ENCODE measurements around the gene CHST7. TPM values are rescaled to one million over a fixed set of nuclear protein-coding genes. Genes with fewer than 3 reads are reported as not detected.

The CHST7 gene
- total RNA-seq, 3 donors from 2014 or later, result 1.4 to 4.1 (median 2.7) TPM

DNA sequence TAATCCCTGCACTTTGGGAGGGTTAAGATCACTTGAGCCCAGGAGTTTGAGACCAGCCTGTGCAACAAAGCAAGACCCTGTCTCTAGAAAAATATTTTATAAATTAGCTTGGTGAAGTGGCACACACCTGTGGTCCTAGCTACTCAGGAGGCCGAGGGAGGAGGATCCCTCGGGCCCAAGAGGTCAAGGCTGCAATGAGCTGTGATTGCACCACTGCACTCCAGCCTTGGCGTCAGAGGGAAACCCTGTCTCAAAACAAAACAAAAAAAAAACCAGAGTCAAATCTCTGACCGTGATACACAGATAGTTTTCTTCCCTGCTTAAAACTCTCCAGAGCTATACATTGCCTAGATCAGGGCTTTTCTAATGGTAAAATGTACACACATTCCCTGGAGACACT lies 53.5 kb downstream of the CHST7 start:
- Histone ChIP-seq H3K36me3 (ENCODE audit: low read depth) (no peaks in the 10 kb centered on the region), H3K4me3 (no peak overlapping the region), H3K9me3 (no peaks in the 10 kb centered on the region), H3K4me1 (ENCODE audit: low read depth) (no peaks in the 10 kb centered on the region)
- ATAC-seq (no peak), DNase-seq (no peak)
- intact Hi-C loops (cut with DNase I, micrococcal nuclease), result no loop called here
- TF ChIP-seq, protein P1, sequence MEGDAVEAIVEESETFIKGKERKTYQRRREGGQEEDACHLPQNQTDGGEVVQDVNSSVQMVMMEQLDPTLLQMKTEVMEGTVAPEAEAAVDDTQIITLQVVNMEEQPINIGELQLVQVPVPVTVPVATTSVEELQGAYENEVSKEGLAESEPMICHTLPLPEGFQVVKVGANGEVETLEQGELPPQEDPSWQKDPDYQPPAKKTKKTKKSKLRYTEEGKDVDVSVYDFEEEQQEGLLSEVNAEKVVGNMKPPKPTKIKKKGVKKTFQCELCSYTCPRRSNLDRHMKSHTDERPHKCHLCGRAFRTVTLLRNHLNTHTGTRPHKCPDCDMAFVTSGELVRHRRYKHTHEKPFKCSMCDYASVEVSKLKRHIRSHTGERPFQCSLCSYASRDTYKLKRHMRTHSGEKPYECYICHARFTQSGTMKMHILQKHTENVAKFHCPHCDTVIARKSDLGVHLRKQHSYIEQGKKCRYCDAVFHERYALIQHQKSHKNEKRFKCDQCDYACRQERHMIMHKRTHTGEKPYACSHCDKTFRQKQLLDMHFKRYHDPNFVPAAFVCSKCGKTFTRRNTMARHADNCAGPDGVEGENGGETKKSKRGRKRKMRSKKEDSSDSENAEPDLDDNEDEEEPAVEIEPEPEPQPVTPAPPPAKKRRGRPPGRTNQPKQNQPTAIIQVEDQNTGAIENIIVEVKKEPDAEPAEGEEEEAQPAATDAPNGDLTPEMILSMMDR (IDR thresholded peaks at IDR 0.05), result no peak

DNA sequence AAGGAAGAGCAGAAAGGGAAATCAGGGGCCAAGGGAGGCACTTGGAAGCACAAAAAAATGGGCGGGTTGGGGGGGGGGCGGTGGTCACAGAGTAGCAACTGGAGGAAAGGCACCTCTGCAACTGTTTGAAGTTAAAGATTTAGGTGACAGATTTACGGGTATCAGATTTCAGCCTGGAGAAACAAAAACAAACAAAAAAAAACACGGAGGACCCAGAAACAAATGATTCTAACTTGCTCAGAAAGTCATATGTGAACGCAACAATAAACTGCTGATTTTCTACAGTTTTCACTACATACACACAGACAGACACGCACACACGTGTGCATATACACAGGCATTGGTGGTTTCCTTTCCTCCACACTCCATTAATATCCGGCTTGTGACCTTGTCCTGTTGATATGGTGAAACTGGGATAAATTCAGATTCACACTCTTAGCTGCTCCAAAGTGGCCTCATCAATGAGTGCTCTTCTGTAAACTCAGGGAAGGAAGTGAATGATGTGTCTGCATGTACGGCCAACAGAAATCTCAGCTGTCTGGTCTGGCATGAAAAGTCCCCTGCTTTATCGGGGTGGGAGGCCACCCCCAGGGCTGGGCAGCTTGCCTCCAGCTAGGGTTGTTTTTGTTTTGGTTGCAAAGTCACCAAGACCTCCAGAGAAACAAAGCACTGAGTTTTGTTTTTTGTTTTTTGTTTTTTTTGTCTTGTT lies 54.3 kb downstream of the CHST7 start:
- Histone ChIP-seq H3K4me1 (ENCODE audit: low read depth) (no peaks in the 10 kb centered on the region), H3K9me3 (no peaks in the 10 kb centered on the region), H3K36me3 (ENCODE audit: low read depth) (no peaks in the 10 kb centered on the region), H3K4me3 (no peak overlapping the region)
- TF ChIP-seq, protein P1 (IDR thresholded peaks at IDR 0.05), result no peak
- DNase-seq, result no peak
- ATAC-seq, result peak; percentile 17
- intact Hi-C loops (cut with DNase I, micrococcal nuclease), result no loop called here

- no peak overlapping the region for H3K4me3 ChIP-seq
- ATAC-seq (peak; percentile 68), DNase-seq (peak in 1 of 3 donors; percentile 16)
- H3K4me1 ChIP-seq (ENCODE audit: low read depth), result no peaks in the 10 kb centered on the region
- no peaks in the 10 kb centered on the region for H3K9me3 ChIP-seq
- H3K36me3 ChIP-seq (ENCODE audit: low read depth), result no peaks in the 10 kb centered on the region
- TF ChIP-seq, protein P1 (IDR thresholded peaks at IDR 0.05), result no peak
- intact Hi-C loops (cut with DNase I, micrococcal nuclease), result no loop called here
Measured at GRCh38 chrX:46628460-46629371, 55.2 kb downstream of the CHST7 start.

DNA sequence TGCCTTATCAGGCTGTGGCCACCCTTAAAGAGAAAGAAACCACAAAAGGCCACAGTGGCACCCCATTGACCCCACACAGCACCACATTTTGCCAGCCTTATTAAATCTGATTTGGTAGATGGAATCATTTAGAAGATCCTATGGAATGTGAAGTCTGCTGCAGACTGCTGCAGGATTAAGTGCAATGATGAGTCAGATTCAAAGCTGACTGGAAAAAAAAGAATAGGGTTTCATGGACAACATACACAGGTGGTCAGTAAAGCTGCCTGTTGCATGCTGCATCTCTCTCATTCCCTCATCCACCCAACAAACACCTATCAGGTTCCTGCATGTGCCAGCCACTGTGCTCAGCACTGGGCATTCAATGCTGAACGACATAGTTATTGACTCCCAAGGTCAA lies 56.6 kb downstream of the CHST7 start:
- ATAC-seq (no peak), DNase-seq (no peak)
- H3K9me3 ChIP-seq, result no peaks in the 10 kb centered on the region
- TF ChIP-seq, protein P1 (IDR thresholded peaks at IDR 0.05), result no peak
- H3K36me3 ChIP-seq (ENCODE audit: low read depth), result no peaks in the 10 kb centered on the region
- no peak overlapping the region for H3K4me3 ChIP-seq
- no peaks in the 10 kb centered on the region for H3K4me1 ChIP-seq (ENCODE audit: low read depth)
- intact Hi-C loops (cut with DNase I, micrococcal nuclease), result no loop called here

- ATAC-seq (no peak), DNase-seq (no peak)
- Histone ChIP-seq H3K4me3 (no peak overlapping the region), H3K9me3 (no peaks in the 10 kb centered on the region), H3K4me1 (ENCODE audit: low read depth) (no peaks in the 10 kb centered on the region), H3K36me3 (ENCODE audit: low read depth) (no peaks in the 10 kb centered on the region)
- intact Hi-C loops (cut with DNase I, micrococcal nuclease), result no loop called here
- TF ChIP-seq, protein P1 (IDR thresholded peaks at IDR 0.05), result no peak
Measured at GRCh38 chrX:46634577-46634976, 61.0 kb downstream of the CHST7 start.

Data from mucosa of descending colon (tissue), 3 donors.